CD4-positive, alpha-beta memory T cell (primary cell): ENCODE measurements around the gene PLS3. TPM values are rescaled to one million over a fixed set of nuclear protein-coding genes. Genes with fewer than 3 reads are reported as not detected.
"Not testable (repeated sequence)": the region's sequence is repeated elsewhere in the genome, so short reads cannot be mapped to it uniquely, and the experiment has no call there.

Source experiments
- CTCF ChIA-PET: fragments of 350-600 bp; sonication (Branson Sonifier 250); formaldehyde crosslinking; loops from one replicate; lab custom pipeline; 2021; ENCODE audit warnings: inconsistent platforms; ENCODE audit not compliant: partially characterized antibody; lab: Charles Lee
- POLR2A ChIA-PET: fragments of 350-600 bp; sonication (Branson Sonifier 250); formaldehyde crosslinking; loops from one replicate; lab custom pipeline; 2021; ENCODE audit not compliant: partially characterized antibody; lab: Charles Lee
- DNase-seq, 5 donors: peaks; one replicate each; pipeline versions ENCODE4 v3.0.0 to v3.0.0-alpha.2; 2020 to 2022; ENCODE audit warnings: mixed read lengths in 1 of 5
- H3K27ac ChIP-seq: one replicate; pipeline ENCODE4 v1.7.0; 2013; ENCODE audit warnings: low read depth, low read length
- H3K27me3 ChIP-seq: 2 replicates; pipeline ENCODE4 v1.7.0; 2013; ENCODE audit warnings: mild to moderate bottlenecking, low read length, moderate library complexity; ENCODE audit not compliant: insufficient read depth
- H3K36me3 ChIP-seq: 2 replicates; pipeline ENCODE4 v1.7.0; 2013; ENCODE audit warnings: mild to moderate bottlenecking, low read length, moderate library complexity; ENCODE audit not compliant: insufficient read depth
- H3K4me1 ChIP-seq: 2 replicates; pipeline ENCODE4 v1.7.0; 2013; ENCODE audit warnings: mild to moderate bottlenecking, low read length, moderate library complexity; ENCODE audit not compliant: insufficient read depth
- H3K4me3 ChIP-seq, 2 donors: one replicate each; pipeline ENCODE4 v1.7.0; 2013; ENCODE audit warnings: low read length in 2 of 2, mild to moderate bottlenecking in 1 of 2
- H3K9me3 ChIP-seq, 2 donors: one replicate each; pipeline ENCODE4 v1.7.0; 2013; ENCODE audit warnings: low read length in 2 of 2, control low read depth in 1 of 2; ENCODE audit not compliant: control insufficient read depth in 1 of 2
- H3K27ac Mint-ChIP-seq, 7 donors: one replicate each; pipeline ENCODE4 v1.8.0; 2020 to 2021; ENCODE audit warnings: mixed read lengths in 7 of 7, mild to moderate bottlenecking in 6 of 7, inconsistent platforms in 3 of 7, moderate library complexity in 3 of 7
- H3K27me3 Mint-ChIP-seq, 2 donors: one replicate each; pipeline ENCODE4 v1.8.0; 2020 to 2021; ENCODE audit warnings: mixed read lengths in 2 of 2
- H3K36me3 Mint-ChIP-seq, 2 donors: one replicate each; pipeline ENCODE4 v1.8.0; 2020 to 2021; ENCODE audit warnings: mixed read lengths in 2 of 2, inconsistent platforms in 1 of 2, mild to moderate bottlenecking in 1 of 2
- H3K4me1 Mint-ChIP-seq, 4 donors: one replicate each; pipeline ENCODE4 v1.8.0; 2020 to 2021; ENCODE audit warnings: mixed read lengths in 4 of 4, mild to moderate bottlenecking in 1 of 4
- H3K4me3 Mint-ChIP-seq, 8 donors: one replicate each; pipeline ENCODE4 v1.8.0; 2020 to 2021; ENCODE audit warnings: mixed read lengths in 8 of 8, mild to moderate bottlenecking in 7 of 8, moderate library complexity in 6 of 8, inconsistent platforms in 3 of 8
- H3K9me3 Mint-ChIP-seq, 8 donors: one replicate each; pipeline ENCODE4 v1.8.0; 2020 to 2021; ENCODE audit warnings: mixed read lengths in 8 of 8, mild to moderate bottlenecking in 5 of 8, inconsistent platforms in 3 of 8, moderate library complexity in 1 of 8
- intact Hi-C: fragments of 100-400 bp; cut with micrococcal nuclease; formaldehyde crosslinking; loops from one replicate; pipeline ENCODE4 v1.15.1; 2023
- polyA plus RNA-seq, 2 donors: library from polyadenylated mRNA; unstranded; fragments of 300-500 nt; fragmentation: Illumina TruSeq; gene quantifications; one replicate each; pipeline ENCODE4 v1.2.3, GENCODE V29; 2021
- total RNA-seq, 2 experiments: library from RNA; stranded (reverse); gene quantifications; one replicate each; pipeline ENCODE4 v1.2.3, GENCODE V29; 2021

PLS3 gene
- total and polyA plus RNA-seq, 4 experiments from 2014 or later, result 0.14 to 0.76 (median 0.15) TPM; not detected in 1

DNA sequence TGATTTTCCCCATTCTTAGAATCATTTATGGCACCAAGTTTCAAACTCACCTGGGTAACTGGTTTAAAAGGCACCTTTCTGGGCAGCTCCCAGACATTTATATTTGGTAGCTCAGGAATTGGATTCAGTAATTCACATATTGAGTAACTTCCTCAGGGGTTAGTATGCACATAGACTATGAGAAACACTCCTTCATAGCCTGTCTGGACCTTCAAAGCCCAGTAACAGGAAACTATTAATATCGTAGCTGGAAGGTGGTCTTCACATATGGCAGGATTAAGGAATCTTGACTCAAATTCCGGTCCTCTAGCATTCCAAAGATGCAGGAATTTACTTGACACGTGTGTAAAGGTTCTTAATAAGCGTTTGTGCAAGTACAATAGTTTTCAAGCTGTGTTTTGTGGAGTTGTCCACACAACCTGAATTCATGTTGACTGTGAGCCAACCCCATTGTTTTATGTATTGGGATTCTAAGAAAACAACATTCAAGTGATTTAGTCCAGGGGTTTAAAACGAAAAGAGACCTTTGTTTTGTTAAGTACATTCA, 78.4 kb downstream of the PLS3 start:
- POLR2A ChIA-PET, result no interaction called here
- H3K36me3 Mint-ChIP-seq, result no peaks in the 10 kb centered on the region
- Histone ChIP-seq H3K4me1 (no peaks in the 10 kb centered on the region), H3K27ac (no peak overlapping the region), H3K9me3 (no peaks in the 10 kb centered on the region), H3K27me3 (no peaks in the 10 kb centered on the region), H3K36me3 (no peaks in the 10 kb centered on the region), H3K4me3 (no peak overlapping the region)
- DNase-seq, result no peak
- intact Hi-C loops, result no loop called here
- H3K27ac Mint-ChIP-seq, result no peak overlapping the region
- no peaks in the 10 kb centered on the region for H3K4me1 Mint-ChIP-seq
- H3K9me3 Mint-ChIP-seq, result no peaks in the 10 kb centered on the region
- no peak overlapping the region for H3K4me3 Mint-ChIP-seq
- H3K27me3 Mint-ChIP-seq, result peaks cover 0 to 4% of the 10 kb centered on the region in 2 donors
- CTCF ChIA-PET, result no interaction called here

DNA sequence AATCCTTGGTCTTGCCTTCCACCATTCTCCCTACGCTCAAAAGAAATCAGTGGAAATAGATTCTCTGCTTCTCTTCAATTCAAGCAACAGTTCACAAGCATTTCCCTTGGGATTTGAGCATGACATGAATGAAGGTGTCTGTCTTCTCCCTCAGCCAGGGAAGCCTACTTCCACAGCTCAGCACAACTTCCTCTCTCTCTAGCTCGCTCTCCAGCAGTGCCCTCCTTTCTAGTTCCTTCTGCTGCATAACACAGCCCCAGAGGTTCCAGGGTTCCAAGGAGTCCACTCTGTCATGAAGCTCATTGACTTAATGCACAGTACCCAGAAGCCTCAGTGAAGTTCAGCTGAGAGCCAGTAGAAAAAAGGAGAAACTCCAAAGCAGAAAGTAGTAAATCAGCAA, 81.3 kb downstream of the PLS3 start:
- no peak for DNase-seq
- H3K36me3 ChIP-seq, result no peaks in the 10 kb centered on the region
- H3K27me3 ChIP-seq, result no peaks in the 10 kb centered on the region
- intact Hi-C loops, result no loop called here
- no peaks in the 10 kb centered on the region for H3K4me1 ChIP-seq
- no peak overlapping the region for H3K27ac ChIP-seq
- H3K4me1 Mint-ChIP-seq, result no peaks in the 10 kb centered on the region
- no peak overlapping the region for H3K4me3 Mint-ChIP-seq
- ChIA-PET CTCF (interaction anchor here (1.2 to 2.0 kb wide), 6 partner anchors 9 to 312 kb away, joined by 3 to 12 read pairs (median 4); no protein-coding TSS in a partner anchor), POLR2A (no interaction called here)
- no peaks in the 10 kb centered on the region for H3K9me3 Mint-ChIP-seq
- H3K36me3 Mint-ChIP-seq, result no peaks in the 10 kb centered on the region
- no peak overlapping the region for H3K27ac Mint-ChIP-seq
- H3K9me3 ChIP-seq, result no peaks in the 10 kb centered on the region
- no peak overlapping the region for H3K4me3 ChIP-seq
- H3K27me3 Mint-ChIP-seq, result peaks cover 0 to 4% of the 10 kb centered on the region in 2 donors

DNA sequence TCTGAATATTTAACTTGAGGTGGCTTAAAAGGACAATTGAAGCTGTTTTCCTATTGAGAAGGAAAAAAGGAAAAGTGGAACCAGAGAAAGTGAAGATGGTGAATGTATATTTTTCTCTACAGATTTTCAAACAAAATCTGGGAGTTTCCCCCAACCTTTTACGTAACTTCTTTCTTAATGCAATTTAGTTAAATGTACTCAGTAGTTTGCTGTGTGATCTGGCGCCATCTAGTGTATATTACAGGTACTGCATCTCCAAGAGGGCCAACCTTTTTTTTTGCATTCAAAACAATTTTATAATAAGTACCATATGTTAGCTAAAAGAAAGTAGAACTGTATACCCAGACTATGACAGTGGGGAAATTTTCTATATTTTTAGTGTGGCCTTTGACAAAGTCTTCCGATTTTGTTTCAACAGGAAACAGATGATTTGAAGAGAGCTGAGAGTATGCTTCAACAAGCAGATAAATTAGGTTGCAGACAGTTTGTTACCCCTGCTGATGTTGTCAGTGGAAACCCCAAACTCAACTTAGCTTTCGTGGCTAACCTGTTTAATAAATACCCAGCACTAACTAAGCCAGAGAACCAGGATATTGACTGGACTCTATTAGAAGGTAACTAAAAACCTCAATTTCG, 82.0 kb downstream of the PLS3 start:
- H3K36me3 ChIP-seq, result no peaks in the 10 kb centered on the region
- H3K27ac ChIP-seq, result no peak overlapping the region
- no peak overlapping the region for H3K4me3 ChIP-seq
- ChIA-PET POLR2A (no interaction called here), CTCF (interaction anchor here (0.8 to 2.0 kb wide), 9 partner anchors 8 to 312 kb away, joined by 3 to 12 read pairs (median 3); no protein-coding TSS in a partner anchor)
- H3K27me3 ChIP-seq, result no peaks in the 10 kb centered on the region
- intact Hi-C loops, result no loop called here
- no peaks in the 10 kb centered on the region for H3K4me1 Mint-ChIP-seq
- H3K27me3 Mint-ChIP-seq, result peaks cover 0 to 4% of the 10 kb centered on the region in 2 donors
- H3K36me3 Mint-ChIP-seq, result no peaks in the 10 kb centered on the region
- H3K4me1 ChIP-seq, result no peaks in the 10 kb centered on the region
- no peak overlapping the region for H3K4me3 Mint-ChIP-seq
- peak in 4 of 5 donors; percentile 35 to 45 (median 42) for DNase-seq
- no peaks in the 10 kb centered on the region for H3K9me3 Mint-ChIP-seq
- H3K27ac Mint-ChIP-seq, result no peak overlapping the region
- no peaks in the 10 kb centered on the region for H3K9me3 ChIP-seq

DNA sequence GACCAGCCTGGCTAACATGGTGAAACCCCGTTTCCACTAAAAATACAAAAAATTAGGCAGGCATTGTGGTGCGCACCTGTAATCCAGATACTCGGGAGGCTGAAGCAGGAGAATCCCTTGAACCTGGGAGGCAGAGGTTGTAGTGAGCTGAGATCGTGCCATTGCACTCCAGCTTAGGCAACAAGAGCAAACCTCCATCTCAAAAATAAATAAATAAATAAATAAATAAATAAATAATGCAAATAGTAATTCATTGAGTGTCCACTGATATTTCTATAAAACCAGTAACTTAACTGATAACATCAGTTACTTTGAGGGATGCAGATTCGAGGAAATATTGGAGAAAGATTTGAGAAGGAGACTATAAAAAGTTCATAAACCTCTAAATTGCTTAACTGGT, 83.4 kb downstream of the PLS3 start:
- H3K4me3 Mint-ChIP-seq, H3K4me3 ChIP-seq, H3K36me3 Mint-ChIP-seq, H3K27ac Mint-ChIP-seq, H3K9me3 Mint-ChIP-seq, H3K27me3 Mint-ChIP-seq, H3K36me3 ChIP-seq, H3K4me1 Mint-ChIP-seq, H3K27ac ChIP-seq, intact Hi-C loops, H3K9me3 ChIP-seq, POLR2A ChIA-PET, H3K4me1 ChIP-seq, H3K27me3 ChIP-seq, DNase-seq: not testable (repeated sequence)
- CTCF ChIA-PET, result interaction anchor here (1.7 kb wide), 1 partner anchor 12 kb away, joined by 4 read pairs; no protein-coding TSS in a partner anchor

DNA sequence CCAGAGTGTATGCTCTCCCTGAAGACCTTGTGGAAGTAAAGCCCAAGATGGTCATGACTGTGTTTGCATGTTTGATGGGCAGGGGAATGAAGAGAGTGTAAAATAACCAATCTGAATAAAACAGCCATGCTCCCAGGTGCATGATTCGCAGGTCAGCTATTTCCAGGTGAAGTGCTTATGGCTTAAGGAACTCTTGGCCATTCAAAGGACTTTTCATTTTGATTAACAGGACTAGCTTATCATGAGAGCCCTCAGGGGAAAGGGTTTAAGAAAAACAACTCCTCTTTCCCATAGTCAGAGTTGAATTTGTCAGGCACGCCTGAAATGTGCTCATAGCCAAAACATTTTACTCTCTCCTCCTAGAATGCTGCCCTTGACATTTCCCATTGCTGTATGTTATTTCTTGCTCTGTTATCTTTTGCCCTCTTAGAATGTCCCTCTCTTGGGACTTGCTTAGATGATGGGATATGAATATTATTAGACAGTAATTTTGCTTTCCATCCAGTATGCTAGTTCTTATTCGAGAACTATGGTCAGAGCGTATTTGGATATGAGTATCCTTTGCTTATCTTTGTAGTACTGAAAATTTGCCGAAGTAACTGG, 88.6 kb downstream of the PLS3 start:
- no peak overlapping the region for H3K27ac ChIP-seq
- no peaks in the 10 kb centered on the region for H3K4me1 ChIP-seq
- no peak overlapping the region for H3K4me3 ChIP-seq
- H3K9me3 ChIP-seq, result no peaks in the 10 kb centered on the region
- Mint-ChIP-seq H3K27ac (peak overlapping the region in 1 of 7 donors; percentile 33), H3K27me3 (no peaks in the 10 kb centered on the region), H3K9me3 (no peaks in the 10 kb centered on the region), H3K36me3 (no peaks in the 10 kb centered on the region), H3K4me1 (no peaks in the 10 kb centered on the region), H3K4me3 (no peak overlapping the region)
- no peaks in the 10 kb centered on the region for H3K36me3 ChIP-seq
- H3K27me3 ChIP-seq, result no peaks in the 10 kb centered on the region
- DNase-seq, result no peak
- ChIA-PET CTCF (no interaction called here), POLR2A (no interaction called here)
- intact Hi-C loops, result no loop called here

DNA sequence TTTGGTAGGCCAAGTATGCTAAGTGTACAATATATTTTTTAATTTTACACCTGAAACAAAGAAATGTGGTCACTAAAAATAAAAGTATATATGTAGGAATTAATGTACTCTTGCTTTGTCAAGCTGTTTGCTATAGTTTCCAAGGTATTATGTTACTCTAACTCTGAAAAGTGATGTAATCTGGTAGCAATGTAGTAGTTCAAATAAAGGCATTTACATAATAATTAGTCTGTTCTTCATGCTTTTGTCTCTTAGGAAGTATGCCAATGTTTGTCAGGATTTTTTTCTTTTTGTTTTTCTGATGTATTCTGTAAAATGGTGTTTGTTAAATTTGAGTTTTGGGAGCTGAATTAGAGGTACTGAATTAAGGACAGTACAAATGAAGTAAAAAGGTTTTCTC, 89.5 kb downstream of the PLS3 start:
- intact Hi-C loops, result no loop called here

DNA sequence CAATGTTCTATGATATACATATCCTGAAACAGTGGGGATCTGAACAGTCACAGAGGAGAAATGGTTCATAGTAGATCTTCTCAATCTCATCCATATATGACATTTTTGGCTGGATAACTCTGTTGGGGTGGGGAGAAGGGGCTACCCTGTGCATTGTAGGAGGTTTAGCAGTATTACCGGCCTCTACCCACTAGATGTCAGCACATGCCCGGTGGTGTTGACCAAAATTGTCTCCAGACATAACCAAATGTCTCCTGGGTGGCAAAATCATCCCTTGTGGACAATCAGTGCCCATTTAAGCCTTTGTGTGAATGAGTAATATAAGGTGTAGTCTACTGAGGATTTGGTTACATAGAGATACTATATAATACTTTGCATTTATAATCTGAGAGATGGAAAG, 89.9 kb downstream of the PLS3 start:
- Histone ChIP-seq H3K4me1 (no peaks in the 10 kb centered on the region), H3K27me3 (no peaks in the 10 kb centered on the region), H3K9me3 (no peaks in the 10 kb centered on the region), H3K27ac (no peak overlapping the region), H3K36me3 (no peaks in the 10 kb centered on the region), H3K4me3 (no peak overlapping the region)
- Mint-ChIP-seq H3K4me1 (no peaks in the 10 kb centered on the region), H3K9me3 (no peaks in the 10 kb centered on the region), H3K27ac (no peak overlapping the region), H3K4me3 (no peak overlapping the region), H3K36me3 (no peaks in the 10 kb centered on the region), H3K27me3 (no peaks in the 10 kb centered on the region)
- peak in 1 of 5 donors; percentile 11 for DNase-seq
- ChIA-PET POLR2A (no interaction called here), CTCF (interaction anchor here (1.0 kb wide), 1 partner anchor 8 kb away, joined by 5 read pairs; no protein-coding TSS in a partner anchor)
- intact Hi-C loops, result no loop called here

More for the DNA sequence above, 89.5 kb downstream of the PLS3 start:
- no peaks in the 10 kb centered on the region for H3K9me3 Mint-ChIP-seq
- ChIA-PET POLR2A (no interaction called here), CTCF (no interaction called here)
- Histone ChIP-seq H3K9me3 (no peaks in the 10 kb centered on the region), H3K27me3 (no peaks in the 10 kb centered on the region), H3K4me3 (no peak overlapping the region), H3K4me1 (no peaks in the 10 kb centered on the region), H3K36me3 (no peaks in the 10 kb centered on the region), H3K27ac (no peak overlapping the region)
- H3K4me1 Mint-ChIP-seq, result no peaks in the 10 kb centered on the region
- no peak overlapping the region for H3K27ac Mint-ChIP-seq
- no peak for DNase-seq
- H3K27me3 Mint-ChIP-seq, result no peaks in the 10 kb centered on the region
- H3K4me3 Mint-ChIP-seq, result no peak overlapping the region
- H3K36me3 Mint-ChIP-seq, result no peaks in the 10 kb centered on the region
